PC-9 (cell line): ENCODE results near the gene CBR1. TPM values are rescaled to one million over a fixed set of nuclear protein-coding genes. Genes with fewer than 3 reads are reported as not detected.

Source experiments
- BruUV-seq: library from RNA; stranded (reverse); fragments of 400-500 nt; replicated peaks from 2 replicates; lab custom pipeline; 2021; lab: Mats Ljungman, UMichigan
- CTCF ChIA-PET: fragments of 300-600 bp; sonication (Branson Sonifier 250); formaldehyde crosslinking; loops from one replicate; lab custom pipeline; 2022; ENCODE audit warnings: antibody characterized with exemption; lab: Charles Lee
- POLR2A ChIA-PET: fragments of 300-600 bp; sonication (Branson Sonifier 250); formaldehyde crosslinking; loops from one replicate; lab custom pipeline; 2022; ENCODE audit warnings: antibody characterized with exemption; ENCODE audit not compliant: unreplicated experiment; lab: Charles Lee
- DNase-seq, 2 experiments: peaks; one replicate each; pipeline versions ENCODE4 v3.0.0 to v3.0.0-alpha.2; 2015 to 2022; ENCODE audit warnings: mixed read lengths in 1 of 2
- H2AFZ ChIP-seq: fragments of 200-600 bp; sonication (generic); 2 replicates; pipeline ENCODE4 v1.8.1; 2017; ENCODE audit warnings: antibody characterized with exemption
- H3F3A ChIP-seq: fragments of 200-600 bp; sonication (generic); 2 replicates; pipeline ENCODE4 v1.8.1; 2017; ENCODE audit warnings: antibody characterized with exemption, mild to moderate bottlenecking, low read depth; ENCODE audit not compliant: insufficient read depth
- H3K27ac ChIP-seq: fragments of 200-600 bp; sonication (generic); 2 replicates; pipeline ENCODE4 v1.6.1; 2016; ENCODE audit warnings: mixed run types
- H3K27me3 ChIP-seq: fragments of 200-600 bp; sonication (generic); 2 replicates; pipeline ENCODE4 v1.6.1; 2016; ENCODE audit warnings: low read depth, mixed run types; ENCODE audit not compliant: insufficient read depth
- H3K36me3 ChIP-seq: fragments of 200-600 bp; sonication (generic); 2 replicates; pipeline ENCODE4 v1.6.1; 2016; ENCODE audit warnings: low read depth, mixed run types
- H3K4me1 ChIP-seq: fragments of 200-600 bp; sonication (generic); replicated peaks from 2 replicates; pipeline ENCODE4 v1.6.1; 2016; ENCODE audit warnings: mixed run types; ENCODE audit not compliant: insufficient read depth
- H3K4me2 ChIP-seq: fragments of 200-600 bp; sonication (generic); 2 replicates; pipeline ENCODE4 v1.6.1; 2017; ENCODE audit warnings: mixed run types
- H3K4me3 ChIP-seq: fragments of 200-600 bp; sonication (generic); 2 replicates; pipeline ENCODE4 v1.6.1; 2016; ENCODE audit warnings: mixed run types
- H3K79me2 ChIP-seq: fragments of 200-600 bp; sonication (generic); 2 replicates; pipeline ENCODE4 v1.6.1; 2017; ENCODE audit warnings: low read depth, mixed run types
- H3K9me2 ChIP-seq: fragments of 200-600 bp; sonication (generic); 2 replicates; pipeline ENCODE4 v1.8.1; 2017; ENCODE audit warnings: mild to moderate bottlenecking; ENCODE audit not compliant: insufficient read depth
- H3K9me3 ChIP-seq: fragments of 200-600 bp; sonication (generic); 2 replicates; pipeline ENCODE4 v1.8.1; 2016; ENCODE audit warnings: low read depth; ENCODE audit not compliant: insufficient read depth
- H4K20me1 ChIP-seq: fragments of 200-600 bp; sonication (generic); 2 replicates; pipeline ENCODE4 v1.8.1; 2017; ENCODE audit not compliant: insufficient read depth
- EZH2 ChIP-seq: fragments of 200-600 bp; sonication (generic); IDR thresholded peaks from 2 replicates; pipeline ENCODE4 v1.8.0; 2017; ENCODE audit warnings: antibody characterized with exemption, low read depth
- intact Hi-C: fragments of 100-400 bp; cut with micrococcal nuclease; formaldehyde crosslinking; loops from one replicate; pipeline ENCODE4 v1.10.0; 2022; ENCODE audit not compliant: unreplicated experiment
- total RNA-seq: library from RNA; stranded (reverse); gene quantifications from 2 replicates; pipeline ENCODE4 v1.2.3, GENCODE V29; 2021
- TF ChIP-seq, protein P1 (sequence below): fragments of 200-600 bp; sonication (generic); conservative IDR thresholded peaks from 2 replicates; pipeline ENCODE4 v1.6.1; 2017; ENCODE audit warnings: mixed run types, antibody characterized with exemption, mild to moderate bottlenecking, moderate library complexity

Gene CBR1
- total RNA-seq, 1 experiment from 2014 or later, result 80.2 TPM

DNA sequence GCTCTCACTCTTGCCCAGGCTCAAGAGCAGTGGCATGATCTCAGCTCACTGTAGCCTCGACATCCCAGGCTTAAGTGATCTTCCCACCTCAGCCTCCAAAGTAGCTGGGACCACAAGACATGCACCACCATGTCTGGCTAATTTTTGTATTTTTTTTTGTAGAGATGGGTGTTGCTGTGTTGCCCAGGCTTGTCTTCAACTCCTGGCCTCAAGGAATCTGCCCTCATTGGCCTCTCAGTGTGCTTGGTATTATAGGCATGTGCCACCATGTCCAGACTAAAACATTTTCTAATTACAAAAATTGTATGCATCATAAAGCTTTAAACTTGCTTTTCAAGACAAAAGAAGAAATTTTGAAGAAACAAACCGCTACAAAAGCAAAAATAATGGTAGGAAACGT lies 20.1 kb downstream of the CBR1 start:
- Histone ChIP-seq H3K4me3 (no peak overlapping the region), H3K4me1 (no peaks in the 10 kb centered on the region), H3K79me2 (no peaks in the 10 kb centered on the region), H3K9me3 (no peaks in the 10 kb centered on the region), H3K36me3 (no peaks in the 10 kb centered on the region), H3K27me3 (no peaks in the 10 kb centered on the region), H2AFZ (no peak overlapping the region), H3K4me2 (no peak overlapping the region), H3K27ac (no peak overlapping the region), H4K20me1 (no peaks in the 10 kb centered on the region), H3F3A (no peaks in the 10 kb centered on the region), H3K9me2 (no peaks in the 10 kb centered on the region)
- BruUV-seq, result no TSS peak
- POLR2A ChIA-PET, result no interaction called here
- no peak for DNase-seq
- TF ChIP-seq, protein P1, sequence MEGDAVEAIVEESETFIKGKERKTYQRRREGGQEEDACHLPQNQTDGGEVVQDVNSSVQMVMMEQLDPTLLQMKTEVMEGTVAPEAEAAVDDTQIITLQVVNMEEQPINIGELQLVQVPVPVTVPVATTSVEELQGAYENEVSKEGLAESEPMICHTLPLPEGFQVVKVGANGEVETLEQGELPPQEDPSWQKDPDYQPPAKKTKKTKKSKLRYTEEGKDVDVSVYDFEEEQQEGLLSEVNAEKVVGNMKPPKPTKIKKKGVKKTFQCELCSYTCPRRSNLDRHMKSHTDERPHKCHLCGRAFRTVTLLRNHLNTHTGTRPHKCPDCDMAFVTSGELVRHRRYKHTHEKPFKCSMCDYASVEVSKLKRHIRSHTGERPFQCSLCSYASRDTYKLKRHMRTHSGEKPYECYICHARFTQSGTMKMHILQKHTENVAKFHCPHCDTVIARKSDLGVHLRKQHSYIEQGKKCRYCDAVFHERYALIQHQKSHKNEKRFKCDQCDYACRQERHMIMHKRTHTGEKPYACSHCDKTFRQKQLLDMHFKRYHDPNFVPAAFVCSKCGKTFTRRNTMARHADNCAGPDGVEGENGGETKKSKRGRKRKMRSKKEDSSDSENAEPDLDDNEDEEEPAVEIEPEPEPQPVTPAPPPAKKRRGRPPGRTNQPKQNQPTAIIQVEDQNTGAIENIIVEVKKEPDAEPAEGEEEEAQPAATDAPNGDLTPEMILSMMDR, result no peak
- TF ChIP-seq EZH2, result no peak
- CTCF ChIA-PET, result no interaction called here
- intact Hi-C loops, result no loop called here

DNA sequence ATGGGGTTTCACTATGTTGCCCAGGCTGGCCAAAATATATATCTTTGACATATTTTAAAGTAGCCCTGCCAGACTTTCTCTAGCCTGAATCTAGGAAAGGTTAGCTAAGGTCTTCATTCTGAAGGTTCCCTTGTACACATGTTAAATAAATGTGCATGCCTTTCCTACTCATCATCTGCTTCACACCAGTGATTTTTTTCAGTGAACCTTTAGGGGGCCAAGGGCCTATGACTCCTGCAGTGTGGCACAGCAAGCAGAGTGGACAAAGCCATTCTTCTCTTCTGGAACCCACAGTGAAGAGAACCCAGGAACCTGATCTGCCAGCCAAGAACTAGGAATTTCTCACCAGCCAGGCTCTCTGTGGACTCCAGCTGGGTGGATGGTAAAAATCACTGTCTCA lies 22.9 kb downstream of the CBR1 start:
- no peaks in the 10 kb centered on the region for H3F3A ChIP-seq

DNA sequence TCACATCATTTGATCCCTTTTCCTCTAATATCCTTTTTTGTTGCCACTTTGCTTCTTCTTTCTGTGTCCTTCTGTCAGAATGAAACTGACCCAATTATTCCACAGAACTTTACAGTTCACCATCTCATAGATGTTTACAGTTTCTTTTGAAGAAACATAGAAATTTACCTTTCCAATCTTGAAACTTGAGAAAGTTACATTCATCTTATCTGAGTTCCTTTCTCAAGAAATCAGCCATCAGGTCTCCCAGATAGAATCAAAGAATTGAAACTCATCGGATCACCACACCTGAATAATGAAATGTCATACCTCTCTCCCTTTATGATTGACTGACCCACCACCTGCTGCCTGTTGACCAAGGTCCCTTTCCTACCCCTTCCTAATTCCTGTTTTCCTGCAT lies 23.7 kb downstream of the CBR1 start:
- intact Hi-C loops, result no loop called here
- no peaks in the 10 kb centered on the region for H3F3A ChIP-seq
- H2AFZ ChIP-seq, result no peak overlapping the region
- no peaks in the 10 kb centered on the region for H3K9me2 ChIP-seq
- H3K4me3 ChIP-seq, result no peak overlapping the region
- no peak for TF ChIP-seq EZH2
- TF ChIP-seq, protein P1, result no peak
- ChIA-PET CTCF (no interaction called here), POLR2A (no interaction called here)
- DNase-seq, result no peak
- no TSS peak for BruUV-seq
- no peaks in the 10 kb centered on the region for H3K4me1 ChIP-seq
- H3K27me3 ChIP-seq, result no peaks in the 10 kb centered on the region
- no peaks in the 10 kb centered on the region for H3K79me2 ChIP-seq
- H3K27ac ChIP-seq, result no peak overlapping the region
- H3K9me3 ChIP-seq, result no peaks in the 10 kb centered on the region
- H4K20me1 ChIP-seq, result no peaks in the 10 kb centered on the region
- no peaks in the 10 kb centered on the region for H3K36me3 ChIP-seq
- no peak overlapping the region for H3K4me2 ChIP-seq

More for the DNA sequence above, 22.9 kb downstream of the CBR1 start:
- no peak overlapping the region for H3K4me3 ChIP-seq
- H3K9me2 ChIP-seq, result no peaks in the 10 kb centered on the region
- intact Hi-C loops, result no loop called here
- no peak overlapping the region for H2AFZ ChIP-seq
- H3K27me3 ChIP-seq, result no peaks in the 10 kb centered on the region
- no peaks in the 10 kb centered on the region for H4K20me1 ChIP-seq
- no peaks in the 10 kb centered on the region for H3K9me3 ChIP-seq
- H3K4me1 ChIP-seq, result no peaks in the 10 kb centered on the region
- ChIA-PET POLR2A (no interaction called here), CTCF (no interaction called here)
- H3K4me2 ChIP-seq, result no peak overlapping the region
- H3K36me3 ChIP-seq, result no peaks in the 10 kb centered on the region
- H3K79me2 ChIP-seq, result no peaks in the 10 kb centered on the region
- no peak overlapping the region for H3K27ac ChIP-seq
- DNase-seq, result no peak
- TF ChIP-seq EZH2, result no peak
- no TSS peak for BruUV-seq
